ENCODE results near the gene CCDC126. TPM values are rescaled to one million over a fixed set of nuclear protein-coding genes. Genes with fewer than 3 reads are reported as not detected.

CCDC126 gene
- total and polyA plus RNA-seq, 2 of the 8 experiments (the other 6 are each of a cell fraction or from before 2014, with no cell fraction given): 1.4 to 5.3 TPM

DNA sequence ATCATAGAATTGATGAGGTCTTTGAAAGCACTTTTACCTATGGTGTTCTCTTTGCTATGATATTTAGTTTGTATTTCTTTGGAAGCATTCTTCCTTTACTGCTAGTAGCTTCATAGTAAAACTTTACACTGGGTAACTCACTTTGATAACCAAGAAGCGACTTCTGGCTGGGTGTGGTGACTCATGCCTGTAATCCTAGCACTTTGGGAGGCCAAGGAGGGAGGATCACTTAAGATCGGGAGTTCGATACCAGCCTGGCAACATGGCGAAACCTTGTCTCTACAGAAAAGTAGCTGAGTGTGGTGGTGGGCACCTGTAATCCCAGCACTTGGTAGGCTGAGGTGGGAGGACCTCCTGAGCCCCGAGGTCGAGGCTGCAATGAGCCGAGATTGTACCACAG, 36.2 kb downstream of the CCDC126 start:
- no peak overlapping the region for H2BK12ac ChIP-seq (ENCODE audit: low read depth, low read length)
- no peak overlapping the region for H2BK20ac ChIP-seq (ENCODE audit: low read length)
- H3K23me2 ChIP-seq (ENCODE audit: low read depth, low read length): 0 out of 2 replicates have a peak, but pooled peaks cover 2% of the 10 kb centered on the region
- H3K18ac ChIP-seq (ENCODE audit: extremely low read depth, low read length): no peak overlapping the region
- FAIRE-seq: no peak
- 95% methylated on average over 7 of the region's 7 CpGs; no CpG with 5 or more reads in 1 of the 2 experiments for WGBS, 2 experiments (ENCODE audit: extremely low coverage in 1 of 2, insufficient coverage in 1 of 2, insufficient read length in 1 of 2, insufficient replicate concordance in 2 of 2, low coverage in 1 of 2, low lambda C conversion rate in 2 of 2, missing lambda C conversion rate in 1 of 2)
- H2BK15ac ChIP-seq (ENCODE audit: low read length): no peak overlapping the region
- H3K4me1 ChIP-seq (replicated peaks in 1 of 4; ENCODE audit: control insufficient read depth in 3 of 4, insufficient read depth in 4 of 4, low read length in 3 of 4): no peaks in the 10 kb centered on the region; a peak in 1 of 7 replicates
- H3K27ac ChIP-seq (ENCODE audit: low read depth, low read length): no peak overlapping the region
- POLR2A ChIA-PET (ENCODE audit: partially characterized antibody): interaction anchor here (0.6 kb wide), 1 partner anchor 33 kb away, joined by 4 read pairs; no protein-coding TSS in a partner anchor
- H2BK120ac ChIP-seq (replicated peaks; ENCODE audit: low read depth, low read length): no peak overlapping the region
- H3K4ac ChIP-seq (replicated peaks; ENCODE audit: insufficient read length, low read depth, low read length): no peak overlapping the region
- H3K27me3 ChIP-seq (replicated peaks in 1 of 4; ENCODE audit: control insufficient read depth in 3 of 4, extremely low read depth in 1 of 4, insufficient read depth in 3 of 4, low read length in 3 of 4): no peaks in the 10 kb centered on the region
- no peak overlapping the region for H2AFZ ChIP-seq (ENCODE audit: low read length)
- H4K8ac ChIP-seq (ENCODE audit: extremely low read depth, insufficient read depth, low read length): no peak overlapping the region
- H4K91ac ChIP-seq (replicated peaks; ENCODE audit: insufficient read length, low read length): no peak overlapping the region
- H3K4me3 ChIP-seq (ENCODE audit: extremely low read depth in 1 of 4, insufficient read depth in 2 of 4, low read depth in 3 of 4, low read length in 4 of 4): no peak overlapping the region
- no peak overlapping the region for H3K14ac ChIP-seq (ENCODE audit: insufficient read length)
- H3K79me2 ChIP-seq (ENCODE audit: control insufficient read depth in 1 of 2, insufficient read depth in 2 of 2, low read length in 2 of 2): no peaks in the 10 kb centered on the region
- TF ChIP-seq RNF2 (IDR thresholded peaks at IDR 0.05; ENCODE audit: borderline replicate concordance, low read depth, low read length, missing control alignments, poor library complexity, severe bottlenecking) (no peak), EZH2 (IDR thresholded peaks at IDR 0.05; ENCODE audit: low read depth, low read length, severe bottlenecking) (no peak)
- H2BK5ac ChIP-seq (ENCODE audit: low read depth, low read length): no peak overlapping the region
- CTCF ChIA-PET (ENCODE audit: partially characterized antibody): interaction anchor here (1.1 to 1.4 kb wide), 2 partner anchors 64 to 78 kb away, joined by 3 to 6 read pairs; no protein-coding TSS in a partner anchor
- no peaks in the 10 kb centered on the region for H3K36me3 ChIP-seq (ENCODE audit: control insufficient read depth in 2 of 4, insufficient read depth in 4 of 4, low read length in 3 of 4)
- no peak overlapping the region for H3K23ac ChIP-seq (ENCODE audit: insufficient read length)
- no peak overlapping the region for H3K56ac ChIP-seq (replicated peaks; ENCODE audit: insufficient read length, low read depth, low read length)
- H4K20me1 ChIP-seq (replicated peaks in 1 of 2; ENCODE audit: control insufficient read depth in 1 of 2, insufficient read depth in 2 of 2, low read length in 2 of 2): peaks cover 0 to 2% of the 10 kb centered on the region in 2 experiments
- H4K5ac ChIP-seq (ENCODE audit: insufficient read length, low read depth, low read length): no peak overlapping the region
- H3K9me3 ChIP-seq (ENCODE audit: insufficient read depth in 2 of 2, low read depth in 1 of 2, low read length in 1 of 2): peaks cover 0 to 4% of the 10 kb centered on the region in 2 experiments; a peak in 1 of 4 replicates
- no peak for DNase-seq (ENCODE audit: low read depth in 1 of 2, low spot score in 2 of 2)
- H3K9ac ChIP-seq (replicated peaks in 1 of 4; ENCODE audit: extremely low read depth in 1 of 4, low read depth in 3 of 4, low read length in 3 of 4): no peak overlapping the region
- no peak overlapping the region for H2AK5ac ChIP-seq (ENCODE audit: low read depth, low read length)
- no peak overlapping the region for H3K4me2 ChIP-seq (ENCODE audit: insufficient read depth in 1 of 2, low read depth in 2 of 2, low read length in 2 of 2)
- no peaks in the 10 kb centered on the region for H3K79me1 ChIP-seq (ENCODE audit: low read depth, low read length)
